NCI-H1417 (cell line): Measurements from ENCODE around the gene MAP2K4.

Experiments used
- DNase-seq, 3 experiments: peaks; one replicate each; lab custom pipeline; 2025; lab: John Stamatoyannopoulos, UW

MAP2K4 gene

GRCh38 chr17:12089809-12090384, 69.2 kb downstream of the MAP2K4 start:
- DNase-seq: peak in 1 of 3 experiments; percentile 3

- no peak for DNase-seq
Measured at GRCh38 chr17:12094336-12094735, 73.7 kb downstream of the MAP2K4 start.

GRCh38 chr17:12095522-12095921, 74.8 kb downstream of the MAP2K4 start:
- no peak for DNase-seq

GRCh38 chr17:12097326-12097725, 76.6 kb downstream of the MAP2K4 start:
- no peak for DNase-seq

- no peak for DNase-seq
Measured at GRCh38 chr17:12098568-12098967, 77.9 kb downstream of the MAP2K4 start.

- DNase-seq: no peak
Measured at GRCh38 chr17:12099412-12099811, 78.7 kb downstream of the MAP2K4 start.

- DNase-seq: no peak
Measured at GRCh38 chr17:12104831-12105230, 84.2 kb downstream of the MAP2K4 start.

GRCh38 chr17:12107905-12108304, 87.2 kb downstream of the MAP2K4 start:
- DNase-seq: peak in 1 of 3 experiments; percentile 17

GRCh38 chr17:12110906-12111305, 90.2 kb downstream of the MAP2K4 start:
- no peak for DNase-seq

- no peak for DNase-seq
Measured at GRCh38 chr17:12113156-12113555, 92.5 kb downstream of the MAP2K4 start.

GRCh38 chr17:12114686-12115418, 94.2 kb downstream of the MAP2K4 start:
- no peak for DNase-seq

GRCh38 chr17:12116143-12116542, 95.5 kb downstream of the MAP2K4 start:
- DNase-seq: no peak

GRCh38 chr17:12118617-12119016, 97.9 kb downstream of the MAP2K4 start:
- no peak for DNase-seq

GRCh38 chr17:12122075-12122474, 101.4 kb downstream of the MAP2K4 start:
- no peak for DNase-seq

- no peak for DNase-seq
Measured at GRCh38 chr17:12127177-12127576, 106.5 kb downstream of the MAP2K4 start.

- DNase-seq: no peak
Measured at GRCh38 chr17:12127667-12128066, 107.0 kb downstream of the MAP2K4 start.

GRCh38 chr17:12128946-12129345, 108.3 kb downstream of the MAP2K4 start:
- DNase-seq: no peak

- no peak for DNase-seq
Measured at GRCh38 chr17:12133183-12133582, 112.5 kb downstream of the MAP2K4 start.

GRCh38 chr17:12134101-12134500, 113.4 kb downstream of the MAP2K4 start:
- no peak for DNase-seq

- DNase-seq: no peak
Measured at GRCh38 chr17:12134587-12134986, 113.9 kb downstream of the MAP2K4 start.

- no peak for DNase-seq
Measured at GRCh38 chr17:12136243-12136642, 115.6 kb downstream of the MAP2K4 start.

GRCh38 chr17:12136646-12137045, 116.0 kb downstream of the MAP2K4 start:
- DNase-seq: no peak

GRCh38 chr17:12137859-12138258, 117.2 kb downstream of the MAP2K4 start:
- no peak for DNase-seq

- no peak for DNase-seq
Measured at GRCh38 chr17:12140685-12141084, 120.0 kb downstream of the MAP2K4 start.
